ENCODE data around the gene TOE1.

DNA sequence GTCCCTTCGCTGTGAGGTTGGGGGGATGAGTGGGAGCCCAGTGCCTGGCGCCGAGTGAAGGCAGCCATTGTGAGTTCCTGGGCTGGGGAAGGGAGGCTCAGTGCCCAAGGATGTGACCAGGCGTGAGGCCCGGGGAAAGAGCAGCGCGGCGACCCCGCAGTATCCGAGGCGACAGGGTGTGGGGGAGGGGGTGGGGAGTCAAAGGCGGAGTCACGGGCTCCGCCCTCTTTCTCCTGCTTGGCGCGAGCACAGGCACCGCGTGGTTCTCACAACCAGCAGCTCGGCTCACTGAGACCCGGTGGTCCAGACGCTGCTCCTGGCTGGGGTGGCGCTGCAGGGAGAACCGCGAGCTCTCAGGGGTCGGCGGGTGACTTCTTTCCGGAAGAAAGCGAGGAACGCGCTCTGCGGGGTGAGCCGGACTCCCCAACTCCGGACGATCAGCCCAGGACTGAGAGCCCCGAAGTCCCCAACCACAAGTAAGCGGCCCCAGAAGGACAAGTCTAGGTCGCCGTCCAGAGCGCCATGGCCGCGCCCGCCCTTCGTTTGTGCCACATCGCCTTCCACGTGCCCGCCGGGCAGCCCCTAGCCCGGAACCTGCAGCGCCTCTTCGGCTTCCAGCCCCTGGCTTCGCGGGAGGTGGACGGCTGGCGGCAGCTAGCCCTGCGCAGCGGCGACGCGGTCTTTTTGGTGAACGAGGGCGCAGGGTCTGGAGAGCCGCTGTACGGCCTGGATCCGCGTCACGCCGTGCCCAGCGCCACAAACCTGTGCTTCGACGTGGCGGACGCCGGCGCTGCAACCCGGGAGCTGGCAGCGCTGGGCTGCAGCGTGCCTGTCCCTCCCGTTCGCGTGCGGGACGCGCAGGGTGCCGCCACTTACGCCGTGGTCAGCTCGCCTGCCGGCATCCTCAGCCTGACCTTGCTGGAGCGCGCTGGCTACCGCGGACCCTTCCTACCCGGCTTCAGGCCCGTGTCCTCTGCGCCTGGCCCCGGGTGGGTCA lies 13.0 kb upstream of the TOE1 start, which contains the start of gene HPDL:
- TF ChIP-seq, protein P1, sequence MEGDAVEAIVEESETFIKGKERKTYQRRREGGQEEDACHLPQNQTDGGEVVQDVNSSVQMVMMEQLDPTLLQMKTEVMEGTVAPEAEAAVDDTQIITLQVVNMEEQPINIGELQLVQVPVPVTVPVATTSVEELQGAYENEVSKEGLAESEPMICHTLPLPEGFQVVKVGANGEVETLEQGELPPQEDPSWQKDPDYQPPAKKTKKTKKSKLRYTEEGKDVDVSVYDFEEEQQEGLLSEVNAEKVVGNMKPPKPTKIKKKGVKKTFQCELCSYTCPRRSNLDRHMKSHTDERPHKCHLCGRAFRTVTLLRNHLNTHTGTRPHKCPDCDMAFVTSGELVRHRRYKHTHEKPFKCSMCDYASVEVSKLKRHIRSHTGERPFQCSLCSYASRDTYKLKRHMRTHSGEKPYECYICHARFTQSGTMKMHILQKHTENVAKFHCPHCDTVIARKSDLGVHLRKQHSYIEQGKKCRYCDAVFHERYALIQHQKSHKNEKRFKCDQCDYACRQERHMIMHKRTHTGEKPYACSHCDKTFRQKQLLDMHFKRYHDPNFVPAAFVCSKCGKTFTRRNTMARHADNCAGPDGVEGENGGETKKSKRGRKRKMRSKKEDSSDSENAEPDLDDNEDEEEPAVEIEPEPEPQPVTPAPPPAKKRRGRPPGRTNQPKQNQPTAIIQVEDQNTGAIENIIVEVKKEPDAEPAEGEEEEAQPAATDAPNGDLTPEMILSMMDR (IDR thresholded peaks at IDR 0.05; ENCODE audit: low read depth, low read length, poor library complexity, severe bottlenecking), result peak; percentile 13
- TF ChIP-seq EZH2phosphoT487 (IDR thresholded peaks at IDR 0.05; ENCODE audit: borderline replicate concordance, low read length), result no peak
